ENCODE measurements around the gene APOL4.

DNA sequence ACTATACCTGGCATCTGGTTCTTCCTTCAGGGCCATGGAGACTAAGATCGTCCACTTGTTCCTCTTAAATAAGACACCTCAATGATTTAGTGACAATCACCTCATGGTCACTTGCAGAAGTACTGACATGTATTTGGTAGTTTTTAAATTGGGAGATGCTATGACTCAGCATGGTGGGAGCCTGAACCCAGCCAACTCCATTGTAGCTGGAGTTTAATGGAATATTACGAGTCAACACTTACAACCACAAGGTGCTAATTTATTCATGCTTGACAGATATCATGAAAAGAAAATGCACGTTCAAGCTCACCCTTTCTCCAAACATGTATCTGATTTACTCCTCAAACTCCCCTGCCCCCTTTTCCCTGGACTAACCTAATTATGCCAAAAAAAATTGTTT, 24.4 kb downstream of the APOL4 start:
- TF ChIP-seq CTCF (conservative IDR thresholded peaks at IDR 0.05; ENCODE audit: low read depth, low read length), result no peak
- TF ChIP-seq EZH2 (IDR thresholded peaks at IDR 0.05; ENCODE audit: borderline replicate concordance, low read depth, low read length, poor library complexity, severe bottlenecking), result no peak
